Adrenal gland (tissue), 12 donors: ENCODE measurements around the gene TNS1. TPM values are rescaled to one million over a fixed set of nuclear protein-coding genes. Genes with fewer than 3 reads are reported as not detected.
A peak's percentile ranks its signal among the peaks of the same experiment; 100 is the strongest.

Experiments
- DNase-seq, 7 donors: peaks; one replicate each; pipeline ENCODE4 v3.0.0-alpha.2; 2019 to 2020
- H3K27ac ChIP-seq, 5 donors: fragments of 200-600 bp; sonication (generic) in 4 of 5; 1 replicate in 3 of 5; 2 replicates in 2 of 5; pipeline versions ENCODE4 v1.5.1 to v1.8.0; 2016 to 2020; ENCODE audit warnings: mild to moderate bottlenecking in 1 of 5
- H3K27me3 ChIP-seq: fragments of 200-600 bp; 2 replicates; pipeline ENCODE4 v1.8.0; 2021
- H3K36me3 ChIP-seq, 2 donors: fragments of 200-600 bp; replicated peaks in 1 of 2; 1 replicate in 1 of 2; 2 replicates in 1 of 2; pipeline versions ENCODE4 v1.5.1 to v1.8.0; 2018 to 2022
- H3K4me1 ChIP-seq, 2 donors: fragments of 200-600 bp; replicated peaks in 1 of 2; 1 replicate in 1 of 2; 2 replicates in 1 of 2; pipeline versions ENCODE4 v1.5.1 to v1.8.0; 2018 to 2021
- H3K4me3 ChIP-seq, 4 donors: fragments of 200-600 bp; sonication (generic) in 3 of 4; one replicate each; pipeline ENCODE4 v1.5.1; 2016 to 2018
- H3K9me3 ChIP-seq, 3 donors: fragments of 200-600 bp; sonication (generic) in 1 of 3; replicated peaks in 1 of 3; 1 replicate in 2 of 3; 2 replicates in 1 of 3; pipeline versions ENCODE4 v1.5.1 to v1.8.0; 2016 to 2021
- CTCF ChIP-seq, 6 experiments: fragments of 450-650 bp in 4 of 6; fragments of 200-600 bp in 2 of 6; sonication (generic) in 1 of 6; IDR thresholded peaks; 1 replicate in 5 of 6; 2 replicates in 1 of 6; pipeline versions ENCODE4 v1.5.1 to v1.8.0; 2016 to 2021; ENCODE audit warnings: antibody characterized with exemption in 6 of 6, mild to moderate bottlenecking in 2 of 6, moderate library complexity in 1 of 6
- POLR2A ChIP-seq, 2 donors: fragments of 450-650 bp; IDR thresholded peaks; one replicate each; pipeline ENCODE4 v1.6.1; 2017; ENCODE audit warnings: antibody characterized with exemption in 2 of 2, mild to moderate bottlenecking in 2 of 2, moderate library complexity in 1 of 2
- WGBS, 4 donors: extraction: QIAGEN DNeasy Blood & Tissue Kit in 2 of 4; methylation state at CpG; one replicate each; pipeline versions ENCODE4 v1.1.5 to v1.1.7; 2013 to 2017; 5-methylcytosine and 5-hydroxymethylcytosine counted together
- intact Hi-C, 2 donors: fragments of 100-400 bp; cut with DNase I; formaldehyde crosslinking; loops; one replicate each; pipeline versions ENCODE4 v1.14.1 to v1.15.0; 2022 to 2023
- polyA plus RNA-seq, 3 donors: library from polyadenylated mRNA; stranded (reverse); fragments of 200-250 nt in 2 of 3; fragments of 350-450 nt in 1 of 3; fragmentation: Illumina TruSeq in 1 of 3; extraction: RNeasy Lipid Tissue Mini Kit (QIAGEN cat#74804) in 1 of 3; gene quantifications; one replicate each; pipeline ENCODE4 v1.2.3, GENCODE V29; 2013 to 2014
- total RNA-seq, 9 donors: library from RNA; depleted of rRNA in 4 of 9; stranded (reverse); fragments of >200 nt in 4 of 9; fragments of 120-200 nt in 1 of 9; fragmentation: NEBNext Ultra II Directional in 1 of 9; extraction: Animal tissue kit (Norgen Biotek cat#: 25700) in 1 of 9; gene quantifications; one replicate each; pipeline versions ENCODE4 v1.1.0 to v1.2.4, GENCODE V29; 2013 to 2023
- donor health status: healthy with polysubstance abuse.
- donor health status: Bipolar disorder and iron deficiency.
- donor health status: DM: yes; HTN: yes; CAD: no.
- donor health status: DM: no; HTN: no; CAD: no.
- donor health status: DM: no; HTN: no; CAD: no.
- donor health status: DM: yes; HTN: yes; CAD: no.

The TNS1 gene
- total and polyA plus RNA-seq, 12 donors: 34.1 to 341 (median 252) TPM

GRCh38 chr2:217926801-217927200 lies 76.0 kb downstream of the TNS1 start:
- H3K27me3 ChIP-seq: no peaks in the 10 kb centered on the region
- TF ChIP-seq POLR2A (IDR thresholded peaks at IDR 0.05) (no peak), CTCF (IDR thresholded peaks at IDR 0.05) (no peak)
- 86 to 92% (median 90%) methylated on average over 2 of the region's 2 CpGs for WGBS, 4 donors
- H3K36me3 ChIP-seq: no peaks in the 10 kb centered on the region
- H3K27ac ChIP-seq: peak overlapping the region in 3 of 5 donors; percentile 71 to 98 (median 95)
- no peak for DNase-seq
- H3K4me1 ChIP-seq: peaks cover 64 to 95% of the 10 kb centered on the region in 2 donors
- H3K9me3 ChIP-seq: no peaks in the 10 kb centered on the region
- intact Hi-C loops: no loop called here
- H3K4me3 ChIP-seq: no peak overlapping the region

- Histone ChIP-seq H3K36me3 (no peaks in the 10 kb centered on the region), H3K27ac (peak overlapping the region in 4 of 5 donors; percentile 50 to 98 (median 88)), H3K27me3 (no peaks in the 10 kb centered on the region), H3K9me3 (no peaks in the 10 kb centered on the region), H3K4me1 (peaks cover 66 to 97% of the 10 kb centered on the region in 2 donors), H3K4me3 (no peak overlapping the region)
- DNase-seq: no peak
- intact Hi-C loops: no loop called here
- no peak for TF ChIP-seq POLR2A (IDR thresholded peaks at IDR 0.05)
- 67 to 87% (median 79%) methylated on average over 5 of the region's 5 CpGs for WGBS, 4 donors
Observed at GRCh38 chr2:217924346-217924901, 78.4 kb downstream of the TNS1 start.

- peaks cover 55 to 97% of the 10 kb centered on the region in 2 donors for H3K4me1 ChIP-seq
- TF ChIP-seq CTCF (IDR thresholded peaks at IDR 0.05) (no peak), POLR2A (IDR thresholded peaks at IDR 0.05) (no peak)
- H3K4me3 ChIP-seq: no peak overlapping the region
- no peak for DNase-seq
- peak overlapping the region in 4 of 5 donors; percentile 63 to 98 (median 88) for H3K27ac ChIP-seq
- 77 to 83% (median 79%) methylated on average over 8 of the region's 8 CpGs for WGBS, 4 donors
- no peaks in the 10 kb centered on the region for H3K9me3 ChIP-seq
- no peaks in the 10 kb centered on the region for H3K27me3 ChIP-seq
- peaks cover 0 to 10% of the 10 kb centered on the region in 2 donors for H3K36me3 ChIP-seq
- intact Hi-C loops: no loop called here
Observed at GRCh38 chr2:217923007-217923686, 79.6 kb downstream of the TNS1 start.

- Histone ChIP-seq H3K4me1 (peaks cover 49 to 94% of the 10 kb centered on the region in 2 donors), H3K27me3 (no peaks in the 10 kb centered on the region), H3K9me3 (no peaks in the 10 kb centered on the region), H3K36me3 (peaks cover 0 to 10% of the 10 kb centered on the region in 2 donors), H3K27ac (peak overlapping the region; percentile 63 to 98 (median 80)), H3K4me3 (no peak overlapping the region)
- intact Hi-C loops: no loop called here
- 25 to 36% (median 35%) methylated on average over 15 to 19 of the region's 19 CpGs for WGBS, 4 donors
- DNase-seq: peak in 1 of 7 donors; percentile 54
- no peak for TF ChIP-seq POLR2A (IDR thresholded peaks at IDR 0.05)
- TF ChIP-seq CTCF (IDR thresholded peaks at IDR 0.05): peak in 2 of 6 experiments; percentile 14 to 21
Observed at GRCh38 chr2:217922101-217923006, 80.4 kb downstream of the TNS1 start.
